KG1 (cell line): ENCODE measurements around the gene TSPAN18.

ENCODE experiments used
- DNase-seq: peaks from one replicate; lab custom pipeline; 2025; lab: John Stamatoyannopoulos, UW

Gene TSPAN18

DNA sequence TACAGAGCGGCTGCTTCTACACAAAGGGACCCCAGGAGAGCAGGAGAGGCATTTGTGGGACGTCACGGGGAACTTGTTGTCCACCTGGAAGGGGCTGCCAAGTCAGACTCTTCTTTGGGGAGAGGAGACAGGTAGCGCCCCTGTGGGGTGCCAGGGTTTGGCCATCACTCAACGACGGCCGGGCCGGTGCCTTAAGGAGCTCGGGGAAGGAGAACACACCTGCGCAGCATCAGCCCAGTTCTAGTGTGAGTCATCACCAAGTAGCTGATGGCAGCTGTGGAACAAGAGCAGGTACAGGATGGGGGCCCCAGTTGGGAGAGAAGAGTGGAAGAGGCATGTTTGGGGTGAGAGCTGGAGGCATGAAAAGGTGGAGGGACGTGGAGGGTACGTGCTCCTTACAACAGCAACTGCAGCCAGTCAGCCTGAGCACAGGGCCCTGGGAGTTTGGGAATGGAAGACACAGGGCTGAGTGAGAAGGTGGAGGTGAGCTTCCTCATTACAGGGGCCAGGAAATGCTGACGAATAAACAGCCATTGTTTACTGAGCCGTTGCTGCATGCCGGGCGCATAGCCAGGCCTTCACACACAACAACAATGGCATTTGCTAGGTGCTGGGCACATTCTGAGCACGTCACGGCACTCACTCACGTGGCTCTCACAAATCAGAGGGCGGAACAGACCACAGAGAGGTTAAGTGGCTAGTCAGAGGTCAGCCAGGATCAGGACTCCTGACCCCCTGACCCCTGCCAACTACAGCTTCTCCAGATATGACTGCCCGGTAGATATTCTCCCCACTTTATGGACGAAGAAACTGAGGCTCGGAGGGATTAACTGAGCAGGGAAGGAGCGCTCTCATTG, 253.0 kb downstream of the TSPAN18 start:
- DNase-seq: no peak

DNA sequence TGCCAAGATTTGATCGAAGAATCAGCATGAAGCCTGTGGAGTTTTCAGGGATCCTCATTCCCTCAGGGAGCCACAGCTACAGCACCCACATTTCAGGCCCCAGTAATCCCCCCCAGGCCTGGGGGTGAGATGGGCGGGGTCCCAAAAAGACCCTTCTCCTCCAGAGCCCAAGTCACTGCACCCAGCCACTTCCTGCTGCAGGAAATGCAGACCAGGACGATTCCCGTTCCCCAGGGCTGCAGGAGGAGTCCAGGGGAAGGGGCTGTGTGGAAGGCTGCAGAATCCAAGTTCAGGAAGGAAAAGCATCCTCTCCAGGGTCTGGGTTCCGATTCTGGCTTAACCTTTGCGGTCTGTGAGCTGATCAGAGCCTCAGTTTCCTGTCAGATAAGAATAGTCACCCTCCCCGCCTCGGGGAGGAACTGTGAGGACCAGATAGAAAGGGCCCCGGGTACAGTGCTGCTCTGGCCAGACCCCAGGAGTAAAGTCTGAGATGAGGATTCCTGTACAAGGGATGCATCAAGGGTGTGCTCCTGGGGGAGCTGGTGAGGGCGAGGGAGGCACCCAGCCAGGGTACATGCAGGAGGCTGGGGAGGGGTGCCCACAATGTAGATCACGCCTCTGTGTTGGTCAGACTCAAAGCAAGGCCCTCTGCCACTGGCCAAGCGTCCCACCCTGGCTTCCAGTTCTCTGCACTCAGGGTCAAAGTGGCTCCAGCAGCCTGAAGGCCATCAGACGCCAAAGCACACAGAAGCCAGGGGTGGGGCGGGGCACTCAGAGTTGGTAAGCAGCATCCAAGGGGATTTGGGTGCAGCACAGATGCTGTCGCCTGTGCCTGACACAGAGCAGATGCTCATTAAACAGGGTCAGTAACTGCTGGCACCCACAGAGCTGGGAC, 254.0 kb downstream of the TSPAN18 start:
- no peak for DNase-seq
